Hepatocyte (in vitro differentiated cells): ENCODE results near the gene OSTC. TPM values are rescaled to one million over a fixed set of nuclear protein-coding genes. Genes with fewer than 3 reads are reported as not detected.

ENCODE experiments used
- DNase-seq: peaks from one replicate; pipeline ENCODE4 v3.0.0-alpha.2; 2016; ENCODE audit warnings: low spot score
- H2AFZ ChIP-seq: fragments of 200-600 bp; sonication (generic); 2 replicates; pipeline ENCODE4 v1.6.0; 2016; ENCODE audit warnings: antibody characterized with exemption, mild to moderate bottlenecking
- H3K27ac ChIP-seq: fragments of 200-600 bp; sonication (generic); 2 replicates; pipeline ENCODE4 v1.5.1; 2016; ENCODE audit warnings: mild to moderate bottlenecking
- H3K27me3 ChIP-seq: fragments of 200-600 bp; sonication (generic); 2 replicates; pipeline ENCODE4 v1.6.1; 2016
- H3K36me3 ChIP-seq: fragments of 200-600 bp; sonication (generic); replicated peaks from 2 replicates; pipeline ENCODE4 v1.5.1; 2016; ENCODE audit warnings: low read depth; ENCODE audit not compliant: insufficient read depth
- H3K4me1 ChIP-seq: fragments of 200-600 bp; sonication (generic); 2 replicates; pipeline ENCODE4 v1.5.1; 2016; ENCODE audit warnings: mild to moderate bottlenecking, moderate library complexity; ENCODE audit not compliant: insufficient read depth
- H3K4me2 ChIP-seq: fragments of 200-600 bp; sonication (generic); 2 replicates; pipeline ENCODE4 v1.6.0; 2016
- H3K4me3 ChIP-seq: fragments of 200-600 bp; sonication (generic); 2 replicates; pipeline ENCODE4 v1.5.1; 2016; ENCODE audit warnings: mild to moderate bottlenecking
- H3K79me2 ChIP-seq: fragments of 200-600 bp; sonication (generic); 2 replicates; pipeline ENCODE4 v1.6.0; 2017; ENCODE audit warnings: mild to moderate bottlenecking
- H3K9me2 ChIP-seq: fragments of 200-600 bp; sonication (generic); replicated peaks from 2 replicates; pipeline ENCODE4 v1.6.0; 2017; ENCODE audit warnings: mild to moderate bottlenecking; ENCODE audit not compliant: insufficient read depth
- H3K9me3 ChIP-seq: fragments of 200-600 bp; sonication (generic); 2 replicates; pipeline ENCODE4 v1.5.1; 2016; ENCODE audit warnings: low read depth, mild to moderate bottlenecking
- H4K20me1 ChIP-seq: fragments of 200-600 bp; sonication (generic); 2 replicates; pipeline ENCODE4 v1.6.0; 2016; ENCODE audit warnings: mild to moderate bottlenecking; ENCODE audit not compliant: insufficient read depth, poor library complexity, severe bottlenecking
- CTCF ChIP-seq: fragments of 200-600 bp; sonication (generic); IDR thresholded peaks from 2 replicates; pipeline ENCODE4 v1.5.1; 2016; ENCODE audit warnings: antibody characterized with exemption, mild to moderate bottlenecking; ENCODE audit not compliant: poor library complexity
- EZH2 ChIP-seq: fragments of 200-600 bp; sonication (generic); IDR thresholded peaks from 2 replicates; pipeline ENCODE4 v1.6.1; 2016; ENCODE audit warnings: antibody characterized with exemption, mild to moderate bottlenecking, borderline replicate concordance
- EZH2phosphoT487 ChIP-seq: fragments of 200-600 bp; sonication (generic); IDR thresholded peaks from one replicate; pipeline ENCODE4 v1.6.1; 2018; ENCODE audit warnings: antibody characterized with exemption, mild to moderate bottlenecking, low read depth, moderate library complexity; ENCODE audit not compliant: unreplicated experiment, severe bottlenecking
- WGBS: methylation state at CpG from one replicate; pipeline ENCODE4 v1.1.6; 2016; ENCODE audit warnings: low lambda C conversion rate; ENCODE audit errors: missing lambda C conversion rate; 5-methylcytosine and 5-hydroxymethylcytosine counted together
- polyA plus RNA-seq: library from polyadenylated mRNA; unstranded; fragments of >200 nt; fragmentation: Nextera tagmentation; extraction: Ambion mirVana; gene quantifications from 2 replicates; pipeline ENCODE4 v1.2.1, GENCODE V29; 2016
- total RNA-seq: library from RNA; depleted of rRNA; stranded (reverse); fragments of >200 nt; gene quantifications from 2 replicates; pipeline ENCODE4 v1.2.3, GENCODE V29; 2014

The OSTC gene
- total and polyA plus RNA-seq, 2 experiments from 2014 or later = 372 to 425 TPM

DNA sequence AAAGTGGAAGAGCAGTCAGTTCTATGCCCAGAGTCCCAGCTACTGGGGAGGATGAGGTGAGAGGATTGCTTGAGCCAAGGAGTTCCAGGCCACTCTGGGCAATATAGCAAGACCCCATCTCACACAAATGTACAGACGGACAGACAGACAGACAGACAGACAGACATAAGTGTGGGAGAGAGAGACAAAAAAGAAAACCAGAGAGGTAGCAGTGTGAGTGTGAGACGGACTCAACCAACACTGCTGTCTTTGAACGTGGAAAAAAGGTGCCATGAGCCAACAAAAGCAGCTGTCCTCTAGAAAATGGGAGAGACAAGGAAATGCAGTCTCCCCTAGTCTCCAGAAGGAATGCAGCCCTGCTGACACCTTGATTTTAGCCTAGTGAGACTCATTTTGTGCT lies 48.2 kb upstream of the OSTC start:
- Histone ChIP-seq H3K27ac (no peak overlapping the region), H3K36me3 (no peaks in the 10 kb centered on the region), H3K27me3 (no peaks in the 10 kb centered on the region), H3K4me3 (no peak overlapping the region), H3K9me3 (no peaks in the 10 kb centered on the region), H3K79me2 (no peaks in the 10 kb centered on the region), H3K4me2 (no peak overlapping the region), H2AFZ (no peak overlapping the region), H3K4me1 (no peaks in the 10 kb centered on the region), H4K20me1 (no peaks in the 10 kb centered on the region), H3K9me2 (no peaks in the 10 kb centered on the region)
- no peak for TF ChIP-seq EZH2
- no peak for TF ChIP-seq CTCF
- no peak for TF ChIP-seq EZH2phosphoT487
- WGBS = 82% methylated on average over 3 of the region's 3 CpGs
- no peak for DNase-seq

- H3K27me3 ChIP-seq = no peaks in the 10 kb centered on the region
- no peaks in the 10 kb centered on the region for H3K79me2 ChIP-seq
- no peak overlapping the region for H3K4me2 ChIP-seq
- no peak overlapping the region for H3K27ac ChIP-seq
- H3K4me1 ChIP-seq = no peaks in the 10 kb centered on the region
- H4K20me1 ChIP-seq = no peaks in the 10 kb centered on the region
- no peak overlapping the region for H3K4me3 ChIP-seq
- 83% methylated on average over 4 of the region's 4 CpGs for WGBS
- no peak for DNase-seq
- no peaks in the 10 kb centered on the region for H3K36me3 ChIP-seq
- no peak overlapping the region for H2AFZ ChIP-seq
- TF ChIP-seq EZH2phosphoT487 (no peak), CTCF (no peak), EZH2 (no peak)
- H3K9me3 ChIP-seq = no peaks in the 10 kb centered on the region
- no peaks in the 10 kb centered on the region for H3K9me2 ChIP-seq
These were observed 43.2 kb upstream of the OSTC start for GRCh38 chr4:108607079-108607815.

GRCh38 chr4:108611365-108611764 lies 39.0 kb upstream of the OSTC start:
- DNase-seq = peak; percentile 39

More at GRCh38 chr4:108611365-108611764, 39.0 kb upstream of the OSTC start:
- Histone ChIP-seq H4K20me1 (no peaks in the 10 kb centered on the region), H3K4me1 (no peaks in the 10 kb centered on the region), H3K9me2 (no peaks in the 10 kb centered on the region), H3K36me3 (no peaks in the 10 kb centered on the region), H3K27ac (no peak overlapping the region), H3K4me2 (peak overlapping the region; percentile 69), H2AFZ (peak overlapping the region; percentile 52), H3K4me3 (no peak overlapping the region), H3K79me2 (no peaks in the 10 kb centered on the region), H3K27me3 (no peaks in the 10 kb centered on the region), H3K9me3 (peaks cover 2% of the 10 kb centered on the region)
- 39% methylated on average over 10 of the region's 10 CpGs for WGBS
- TF ChIP-seq CTCF = peak; percentile 33
- TF ChIP-seq EZH2phosphoT487 = no peak
- no peak for TF ChIP-seq EZH2
